Trophoblast cell (in vitro differentiated cells and primary cell): Measurements from ENCODE around the gene APOLD1.

ENCODE experiments used
- DNase-seq, 2 donors: peaks; one replicate each; pipeline ENCODE4 v3.0.0-alpha.2; 2016
- H2AFZ ChIP-seq: 2 replicates; pipeline ENCODE4 v1.6.1; 2013; ENCODE audit warnings: low read length, moderate library complexity, mild to moderate bottlenecking; ENCODE audit not compliant: insufficient read depth, poor library complexity
- H2AK5ac ChIP-seq: 2 replicates; pipeline ENCODE4 v1.6.1; 2013; ENCODE audit warnings: mild to moderate bottlenecking, low read length
- H2BK120ac ChIP-seq: 2 replicates; pipeline ENCODE4 v1.6.1; 2013; ENCODE audit warnings: low read length, mild to moderate bottlenecking, moderate library complexity; ENCODE audit not compliant: insufficient read depth, poor library complexity
- H2BK12ac ChIP-seq: 2 replicates; pipeline ENCODE4 v1.6.1; 2013; ENCODE audit warnings: mild to moderate bottlenecking, low read length, moderate library complexity
- H2BK5ac ChIP-seq: 2 replicates; pipeline ENCODE4 v1.6.1; 2013; ENCODE audit warnings: low read length, low read depth, moderate library complexity, mild to moderate bottlenecking; ENCODE audit not compliant: poor library complexity
- H3K14ac ChIP-seq: 2 replicates; pipeline ENCODE4 v1.6.1; 2013; ENCODE audit warnings: mild to moderate bottlenecking, low read length
- H3K18ac ChIP-seq: 2 replicates; pipeline ENCODE4 v1.6.1; 2013; ENCODE audit warnings: mild to moderate bottlenecking, low read length
- H3K23ac ChIP-seq: 2 replicates; pipeline ENCODE4 v1.6.1; 2013; ENCODE audit warnings: low read length
- H3K27ac ChIP-seq: 2 replicates; pipeline ENCODE4 v1.5.1; 2013; ENCODE audit warnings: low read depth, mild to moderate bottlenecking, inconsistent platforms, low read length, moderate library complexity
- H3K27me3 ChIP-seq: 2 replicates; pipeline ENCODE4 v1.6.1; 2013; ENCODE audit warnings: inconsistent platforms, mild to moderate bottlenecking, low read length, moderate library complexity; ENCODE audit not compliant: insufficient read depth
- H3K36me3 ChIP-seq, 2 experiments: 1 replicate in 1 of 2; 2 replicates in 1 of 2; pipeline ENCODE4 v1.6.1; 2013; ENCODE audit warnings: low read length in 2 of 2, mild to moderate bottlenecking in 2 of 2, moderate library complexity in 1 of 2; ENCODE audit not compliant: insufficient read depth in 2 of 2, control insufficient read depth in 1 of 2
- H3K4ac ChIP-seq: 2 replicates; pipeline ENCODE4 v1.6.1; 2013; ENCODE audit warnings: low read depth, mild to moderate bottlenecking, low read length, moderate library complexity
- H3K4me1 ChIP-seq, 2 experiments: 1 replicate in 1 of 2; 2 replicates in 1 of 2; pipeline ENCODE4 v1.6.1; 2013; ENCODE audit warnings: low read length in 2 of 2, mild to moderate bottlenecking in 2 of 2, moderate library complexity in 1 of 2; ENCODE audit not compliant: insufficient read depth in 2 of 2, control insufficient read depth in 1 of 2
- H3K4me2 ChIP-seq: 2 replicates; pipeline ENCODE4 v1.6.1; 2013; ENCODE audit warnings: inconsistent platforms, mild to moderate bottlenecking, low read length, moderate library complexity
- H3K4me3 ChIP-seq: 2 replicates; pipeline ENCODE4 v1.5.1; 2013; ENCODE audit warnings: mild to moderate bottlenecking, low read depth, low read length, inconsistent platforms
- H3K79me1 ChIP-seq: one replicate; pipeline ENCODE4 v1.6.1; 2013; ENCODE audit warnings: low read length
- H3K79me2 ChIP-seq: 2 replicates; pipeline ENCODE4 v1.6.1; 2013; ENCODE audit warnings: low read length, mild to moderate bottlenecking; ENCODE audit not compliant: control insufficient read depth, insufficient read depth, poor library complexity
- H3K9ac ChIP-seq: 2 replicates; pipeline ENCODE4 v1.6.1; 2013; ENCODE audit warnings: mild to moderate bottlenecking, low read length
- H3K9me3 ChIP-seq: 2 replicates; pipeline ENCODE4 v1.6.1; 2013; ENCODE audit warnings: low read depth, mild to moderate bottlenecking, control low read depth, inconsistent platforms, low read length; ENCODE audit not compliant: insufficient read depth
- H4K12ac ChIP-seq: 2 replicates; pipeline ENCODE4 v1.6.1; 2013; ENCODE audit warnings: low read depth, mild to moderate bottlenecking, low read length, moderate library complexity
- H4K8ac ChIP-seq: 2 replicates; pipeline ENCODE4 v1.6.1; 2013; ENCODE audit warnings: low read depth, mild to moderate bottlenecking, low read length, moderate library complexity
- H4K91ac ChIP-seq: one replicate; pipeline ENCODE4 v1.6.1; 2013; ENCODE audit warnings: low read depth, mild to moderate bottlenecking, low read length, moderate library complexity
- WGBS: extraction: QIAGEN DNeasy Blood & Tissue Kit; methylation state at CpG from one replicate; pipeline ENCODE4 v1.1.7; 2013; ENCODE audit warnings: missing lambda C conversion rate; ENCODE audit not compliant: insufficient read length, insufficient coverage; ENCODE audit errors: extremely low coverage; 5-methylcytosine and 5-hydroxymethylcytosine counted together

Gene APOLD1

GRCh38 chr12:12790956-12791355 is 5.5 kb downstream of the APOLD1 start:
- no peak overlapping the region for H2BK120ac ChIP-seq
- H3K9ac ChIP-seq = no peak overlapping the region
- H2BK5ac ChIP-seq = no peak overlapping the region
- no CpG with 5 or more reads among the region's 4 CpGs for WGBS
- H3K23ac ChIP-seq = no peak overlapping the region
- H2AFZ ChIP-seq = no peak overlapping the region
- H4K8ac ChIP-seq = no peak overlapping the region
- H3K14ac ChIP-seq = no peak overlapping the region
- H3K18ac ChIP-seq = no peak overlapping the region
- peaks cover 6% of the 10 kb centered on the region for H3K79me2 ChIP-seq
- H3K4ac ChIP-seq = no peak overlapping the region
- H3K27ac ChIP-seq = no peak overlapping the region
- no peak overlapping the region for H4K91ac ChIP-seq
- H3K79me1 ChIP-seq = peaks cover 5% of the 10 kb centered on the region
- H3K4me2 ChIP-seq = no peak overlapping the region
- DNase-seq = no peak
- H3K4me3 ChIP-seq = no peak overlapping the region
- H4K12ac ChIP-seq = no peak overlapping the region
- peaks cover 7 to 9% of the 10 kb centered on the region in 2 experiments for H3K4me1 ChIP-seq
- H3K27me3 ChIP-seq = peaks cover 2% of the 10 kb centered on the region
- no peak overlapping the region for H2BK12ac ChIP-seq
- no peak overlapping the region for H2AK5ac ChIP-seq
- no peaks in the 10 kb centered on the region for H3K9me3 ChIP-seq
- no peaks in the 10 kb centered on the region for H3K36me3 ChIP-seq

GRCh38 chr12:12791756-12792369 is 6.4 kb downstream of the APOLD1 start:
- Histone ChIP-seq H4K91ac (no peak overlapping the region), H2AK5ac (no peak overlapping the region)
- WGBS = no CpG with 5 or more reads among the region's 7 CpGs

GRCh38 chr12:12792421-12792820 is 7.0 kb downstream of the APOLD1 start:
- H3K4me1 ChIP-seq = peaks cover 0 to under 1% of the 10 kb centered on the region in 2 experiments
- no peak overlapping the region for H3K4me2 ChIP-seq
- H2BK5ac ChIP-seq = no peak overlapping the region
- no peak overlapping the region for H3K4ac ChIP-seq
- no peak overlapping the region for H4K8ac ChIP-seq
- H3K4me3 ChIP-seq = no peak overlapping the region
- H3K36me3 ChIP-seq = no peaks in the 10 kb centered on the region
- H3K9ac ChIP-seq = no peak overlapping the region
- no peaks in the 10 kb centered on the region for H3K9me3 ChIP-seq
- H3K27ac ChIP-seq = peak overlapping the region; percentile 37
- H2AFZ ChIP-seq = no peak overlapping the region
- no peak overlapping the region for H3K23ac ChIP-seq
- no peaks in the 10 kb centered on the region for H3K27me3 ChIP-seq
- no peak overlapping the region for H2BK120ac ChIP-seq
- H3K79me1 ChIP-seq = no peaks in the 10 kb centered on the region
- H2BK12ac ChIP-seq = no peak overlapping the region
- no peak overlapping the region for H2AK5ac ChIP-seq
- peak overlapping the region; percentile 72 for H4K91ac ChIP-seq
- H3K18ac ChIP-seq = no peak overlapping the region
- no CpG with 5 or more reads among the region's 6 CpGs for WGBS
- H3K14ac ChIP-seq = no peak overlapping the region
- no peak for DNase-seq
- no peaks in the 10 kb centered on the region for H3K79me2 ChIP-seq
- H4K12ac ChIP-seq = no peak overlapping the region

More at GRCh38 chr12:12791756-12792369, 6.4 kb downstream of the APOLD1 start:
- Histone ChIP-seq H2BK120ac (no peak overlapping the region), H3K4me1 (peaks cover 4 to 5% of the 10 kb centered on the region in 2 experiments), H2AFZ (no peak overlapping the region), H3K27ac (no peak overlapping the region), H3K79me1 (peaks cover 3% of the 10 kb centered on the region), H2BK12ac (no peak overlapping the region), H3K4me3 (no peak overlapping the region), H3K4me2 (peak overlapping the region; percentile 28), H3K4ac (no peak overlapping the region), H4K12ac (no peak overlapping the region), H2BK5ac (no peak overlapping the region), H3K36me3 (no peaks in the 10 kb centered on the region), H3K23ac (no peak overlapping the region), H3K18ac (no peak overlapping the region), H4K8ac (no peak overlapping the region), H3K9ac (no peak overlapping the region), H3K14ac (no peak overlapping the region), H3K27me3 (no peaks in the 10 kb centered on the region), H3K79me2 (peaks cover 4% of the 10 kb centered on the region), H3K9me3 (no peaks in the 10 kb centered on the region)
- DNase-seq = no peak

GRCh38 chr12:12794686-12795085 is 9.2 kb downstream of the APOLD1 start:
- H3K79me1 ChIP-seq = no peaks in the 10 kb centered on the region
- no peak for DNase-seq
- no peaks in the 10 kb centered on the region for H3K9me3 ChIP-seq
- no peaks in the 10 kb centered on the region for H3K79me2 ChIP-seq
- no peaks in the 10 kb centered on the region for H3K27me3 ChIP-seq
- H3K23ac ChIP-seq = no peak overlapping the region
- H2BK12ac ChIP-seq = no peak overlapping the region
- H3K36me3 ChIP-seq = no peaks in the 10 kb centered on the region
- no peak overlapping the region for H2AFZ ChIP-seq
- no peak overlapping the region for H3K27ac ChIP-seq
- no peak overlapping the region for H4K8ac ChIP-seq
- no peaks in the 10 kb centered on the region for H3K4me1 ChIP-seq
- no peak overlapping the region for H3K9ac ChIP-seq
- H3K4ac ChIP-seq = no peak overlapping the region
- no peak overlapping the region for H4K91ac ChIP-seq
- no peak overlapping the region for H3K18ac ChIP-seq
- H2BK5ac ChIP-seq = no peak overlapping the region
- no peak overlapping the region for H2AK5ac ChIP-seq
- H4K12ac ChIP-seq = no peak overlapping the region
- no peak overlapping the region for H3K4me2 ChIP-seq
- H2BK120ac ChIP-seq = no peak overlapping the region
- WGBS = no CpG with 5 or more reads among the region's 2 CpGs
- no peak overlapping the region for H3K14ac ChIP-seq
- no peak overlapping the region for H3K4me3 ChIP-seq
